Activated B cell treated with CpG ODN at 0.5 μM for 24 hours (primary cell): ENCODE data around the gene PLK3. TPM values are rescaled to one million over a fixed set of nuclear protein-coding genes. Genes with fewer than 3 reads are reported as not detected.

Experiments used
- ATAC-seq: fragments of 200-7000 bp; cut with Tn5 transposase; one replicate; pipeline ENCODE4 v1.10.0; 2021; ENCODE audit warnings: low read depth, mild to moderate bottlenecking, moderate library complexity
- CTCF ChIA-PET: fragments of 350-600 bp; sonication (Branson Sonifier 250); formaldehyde crosslinking; loops from one replicate; lab custom pipeline; 2021; ENCODE audit warnings: antibody characterized with exemption; lab: Charles Lee
- POLR2A ChIA-PET: fragments of 350-600 bp; sonication (Branson Sonifier 250); formaldehyde crosslinking; loops from one replicate; lab custom pipeline; 2021; ENCODE audit warnings: antibody characterized with exemption; lab: Charles Lee
- DNase-seq: peaks from one replicate; pipeline ENCODE4 v3.0.0; 2022
- H3K27ac Mint-ChIP-seq: one replicate; pipeline ENCODE4 v1.8.0; 2020; ENCODE audit warnings: mixed read lengths
- H3K27me3 Mint-ChIP-seq: one replicate; pipeline ENCODE4 v1.8.0; 2021; ENCODE audit warnings: mixed read lengths
- H3K36me3 Mint-ChIP-seq: one replicate; pipeline ENCODE4 v1.8.0; 2021; ENCODE audit warnings: low read depth, mixed read lengths
- H3K4me1 Mint-ChIP-seq: one replicate; pipeline ENCODE4 v1.8.0; 2021; ENCODE audit warnings: mixed read lengths
- H3K4me3 Mint-ChIP-seq: one replicate; pipeline ENCODE4 v1.8.0; 2020; ENCODE audit warnings: mild to moderate bottlenecking, mixed read lengths
- H3K9me3 Mint-ChIP-seq: one replicate; pipeline ENCODE4 v1.8.0; 2020; ENCODE audit warnings: mixed read lengths
- CTCF ChIP-seq: fragments of 200-600 bp; IDR thresholded peaks from one replicate; pipeline ENCODE4 v1.8.0; 2022; ENCODE audit warnings: antibody characterized with exemption, mild to moderate bottlenecking
- intact Hi-C: fragments of 100-400 bp; cut with micrococcal nuclease; formaldehyde crosslinking; loops from one replicate; pipeline ENCODE4 v1.15.1; 2024
- total RNA-seq: library from RNA; stranded (reverse); gene quantifications from 2 replicates; pipeline ENCODE4 v1.2.3, GENCODE V29; 2022

The PLK3 gene
- total RNA-seq, 1 donor from 2014 or later = 82.0 TPM

- H3K36me3 Mint-ChIP-seq = peaks cover 5% of the 10 kb centered on the region
- H3K4me1 Mint-ChIP-seq = peaks cover 32% of the 10 kb centered on the region
- ChIA-PET POLR2A (interaction anchor here (1.0 to 9.4 kb wide), 12 partner anchors 12 to 516 kb away, joined by 3 to 113 read pairs (median 18); partner anchors contain the start of genes EIF2B3, HECTD3, PLK3 and RNU5D-1), CTCF (interaction anchor here (0.7 to 3.6 kb wide), 5 partner anchors 22 to 225 kb away, joined by 3 to 13 read pairs (median 6); partner anchors contain the start of genes HECTD3 and UROD)
- H3K27me3 Mint-ChIP-seq = no peaks in the 10 kb centered on the region
- peak overlapping the region; percentile 86 for H3K27ac Mint-ChIP-seq
- TF ChIP-seq CTCF = no peak
- DNase-seq (no peak), ATAC-seq (no peak)
- peak overlapping the region; percentile 75 for H3K4me3 Mint-ChIP-seq
- H3K9me3 Mint-ChIP-seq = no peaks in the 10 kb centered on the region
- intact Hi-C loops = loop anchor here (1.0 to 10.0 kb wide), 10 partner anchors 12 to 900 kb away; partner anchors contain the start of genes EIF2B3, GPBP1L1, PTCH2 and RPS8
Measured at GRCh38 chr1:44786841-44787426, 13.2 kb upstream of the PLK3 start.

GRCh38 chr1:44787506-44787905 is 12.7 kb upstream of the PLK3 start:
- ATAC-seq (no peak), DNase-seq (no peak)
- TF ChIP-seq CTCF = no peak
- Mint-ChIP-seq H3K27me3 (no peaks in the 10 kb centered on the region), H3K9me3 (no peaks in the 10 kb centered on the region), H3K36me3 (peaks cover 2% of the 10 kb centered on the region), H3K4me3 (no peak overlapping the region), H3K4me1 (peaks cover 32% of the 10 kb centered on the region), H3K27ac (no peak overlapping the region)
- CTCF ChIA-PET = interaction anchor here (0.9 to 3.6 kb wide), 6 partner anchors 22 to 224 kb away, joined by 3 to 13 read pairs (median 5); partner anchors contain the start of genes HECTD3 and UROD
- POLR2A ChIA-PET = interaction anchor here (0.5 to 9.4 kb wide), 13 partner anchors 8 to 734 kb away, joined by 3 to 113 read pairs (median 6); partner anchors contain the start of genes EIF2B3, HECTD3, PRDX1 and RNU5D-1
- intact Hi-C loops = loop anchor here (2.0 to 10.0 kb wide), 5 partner anchors 55 to 900 kb away; partner anchors contain the start of genes EIF2B3, GPBP1L1, PTCH2 and TMEM69

DNA sequence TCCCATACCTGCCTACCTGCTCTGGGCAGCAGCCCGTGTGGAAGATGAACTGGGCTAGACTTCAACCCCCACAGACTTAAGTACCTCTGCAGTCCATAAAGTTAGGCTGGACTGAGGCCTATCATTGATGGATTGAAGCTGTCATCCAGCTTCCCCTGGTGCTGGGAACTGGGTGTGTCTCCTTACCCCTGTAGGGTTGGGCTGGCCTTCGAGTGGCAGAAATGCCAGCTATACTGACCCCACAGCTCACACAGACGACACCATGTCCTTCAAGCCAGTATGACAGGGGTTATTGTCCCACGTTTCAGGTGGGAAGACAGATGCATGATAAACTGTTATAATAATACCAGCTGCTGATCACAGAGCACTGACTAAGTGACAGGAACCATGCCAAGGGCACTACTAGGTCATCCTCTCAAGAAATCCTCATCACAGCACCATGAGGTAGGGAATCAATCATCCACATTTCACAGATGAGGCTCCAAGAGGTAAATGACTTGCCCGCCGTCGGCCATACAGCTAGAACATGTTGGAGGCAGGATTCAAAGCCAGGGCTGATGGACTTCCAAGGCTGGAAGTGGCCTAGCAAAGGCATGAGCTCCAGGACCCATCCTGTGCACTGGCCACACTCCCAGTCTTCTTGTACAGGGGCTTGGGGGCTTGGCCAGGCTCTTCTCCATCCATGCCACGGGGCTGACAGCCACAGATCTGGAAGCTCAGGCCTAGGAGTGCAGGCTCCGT is 11.9 kb upstream of the PLK3 start, which contains the start of gene BEST4:
Gene BEST4 (minus strand): TSS at position 51 of the 741 bp plus-strand sequence. CDS start 465 bp downstream, outside the sequence.
- no peak for ATAC-seq
- Mint-ChIP-seq H3K9me3 (no peaks in the 10 kb centered on the region), H3K4me1 (peaks cover 29% of the 10 kb centered on the region), H3K27ac (peak within 1 kb of the TSS; percentile 59), H3K36me3 (no peaks in the 10 kb centered on the region), H3K4me3 (no peak within 1 kb of the TSS), H3K27me3 (no peaks in the 10 kb centered on the region)
- intact Hi-C loops = loop anchor here (5.0 to 10.0 kb wide), 3 partner anchors 199 to 899 kb away; partner anchors contain the start of genes EIF2B3, GPBP1L1, TMEM69 and ZSWIM5
- TF ChIP-seq CTCF = no peak
- CTCF ChIA-PET = interaction anchor here (0.9 to 3.6 kb wide), 5 partner anchors 21 to 226 kb away, joined by 3 to 13 read pairs (median 3); no protein-coding TSS in a partner anchor
- POLR2A ChIA-PET = interaction anchor here (0.8 to 9.4 kb wide), 9 partner anchors 9 to 733 kb away, joined by 3 to 113 read pairs (median 6); partner anchors contain the start of genes PLK3, PRDX1, RNU5D-1 and RPS8
- no peak for DNase-seq

DNA sequence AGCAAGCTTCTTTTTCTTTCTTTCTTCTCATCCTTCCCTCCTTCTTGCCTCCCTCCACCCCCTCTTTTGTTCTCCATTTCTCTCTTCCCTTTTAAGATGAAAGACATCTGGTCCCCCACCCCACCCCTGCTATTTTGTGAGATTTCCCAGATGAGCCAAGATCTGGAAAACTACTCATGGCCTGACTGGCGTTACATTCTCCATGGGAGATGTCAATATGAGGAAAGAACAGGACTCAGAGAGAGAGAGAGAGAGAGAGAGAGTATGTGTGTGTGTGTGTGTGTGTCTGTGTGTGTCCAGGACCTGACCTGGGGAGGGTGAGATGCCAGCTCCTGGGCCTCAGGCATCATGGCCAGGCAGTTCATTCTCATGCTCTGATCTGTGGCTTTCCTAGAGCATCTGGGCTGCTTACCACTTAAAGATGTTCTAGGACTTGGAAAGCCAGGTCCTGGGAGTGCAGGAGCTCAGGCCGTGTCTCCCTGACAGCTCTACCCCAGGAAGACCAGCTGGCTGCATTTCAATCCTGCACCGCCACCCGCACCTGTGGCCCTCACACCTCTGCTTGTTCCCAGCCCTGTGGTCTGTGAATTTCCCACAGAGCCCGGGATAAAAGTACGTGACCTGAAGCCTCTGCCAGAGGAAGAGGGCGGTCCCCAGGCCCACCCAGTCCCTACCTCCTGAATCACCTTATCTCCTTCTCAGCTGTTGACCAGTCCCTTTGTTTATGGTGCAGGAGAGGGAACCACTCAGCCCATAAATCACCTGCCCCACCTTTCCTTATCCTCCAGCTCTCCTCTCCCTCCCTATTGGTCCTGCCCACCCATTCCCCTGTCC is 9.0 kb upstream of the PLK3 start:
- Mint-ChIP-seq H3K27me3 (no peaks in the 10 kb centered on the region), H3K36me3 (no peaks in the 10 kb centered on the region), H3K4me3 (no peak overlapping the region), H3K27ac (no peak overlapping the region), H3K4me1 (peaks cover 5% of the 10 kb centered on the region), H3K9me3 (no peaks in the 10 kb centered on the region)
- DNase-seq = no peak
- POLR2A ChIA-PET = interaction anchor here (0.6 to 9.4 kb wide), 10 partner anchors 9 to 70 kb away, joined by 3 to 113 read pairs (median 6); partner anchors contain the start of genes PLK3, RNU5D-1 and RPS8
- CTCF ChIA-PET = interaction anchor here (1.0 kb wide), 1 partner anchor 28 kb away, joined by 3 read pairs; no protein-coding TSS in a partner anchor
- no peak for ATAC-seq
- intact Hi-C loops = no loop called here
- TF ChIP-seq CTCF = no peak
